Natural killer cell treated with Interleukin-12 subunit alpha and Interleukin-12 subunit beta and Interleukin-15 and Interleukin-18, amount 100 ng/mL, for 72 hours (primary cell): Measurements from ENCODE around the gene C19orf25. TPM values are rescaled to one million over a fixed set of nuclear protein-coding genes. Genes with fewer than 3 reads are reported as not detected.

Experiments
- ATAC-seq, 2 donors: fragments of 150-1000 bp; cut with Tn5 transposase in 1 of 2; sonication (Bioruptor Pico), chemical (Tn5 transposase) in 1 of 2; 2 replicates each; pipeline ENCODE4 v1.10.0; 2021
- DNase-seq: peaks from one replicate; pipeline ENCODE4 v3.0.0; 2022; ENCODE audit warnings: low spot score
- H3K27ac Mint-ChIP-seq, 2 donors: 1 replicate in 1 of 2; 2 replicates in 1 of 2; pipeline ENCODE4 v1.8.0; 2022; ENCODE audit warnings: mixed read lengths in 2 of 2, mild to moderate bottlenecking in 1 of 2, moderate library complexity in 1 of 2
- H3K27me3 Mint-ChIP-seq, 2 donors: 1 replicate in 1 of 2; 2 replicates in 1 of 2; pipeline ENCODE4 v1.8.0; 2022; ENCODE audit warnings: mixed read lengths in 2 of 2
- H3K36me3 Mint-ChIP-seq: one replicate; pipeline ENCODE4 v1.8.0; 2022; ENCODE audit warnings: mixed read lengths
- H3K4me1 Mint-ChIP-seq, 2 donors: 1 replicate in 1 of 2; 2 replicates in 1 of 2; pipeline ENCODE4 v1.8.0; 2022; ENCODE audit warnings: low read depth in 2 of 2, mixed read lengths in 2 of 2, mild to moderate bottlenecking in 1 of 2
- H3K4me3 Mint-ChIP-seq: one replicate; pipeline ENCODE4 v1.8.0; 2022; ENCODE audit warnings: mixed read lengths
- H3K9me3 Mint-ChIP-seq: 2 replicates; pipeline ENCODE4 v1.8.0; 2022; ENCODE audit warnings: mixed read lengths
- total RNA-seq, 2 donors: library from RNA; stranded (reverse); gene quantifications; one replicate each; pipeline ENCODE4 v1.2.3, GENCODE V29; 2022

C19orf25 gene
- total RNA-seq, 2 donors from 2014 or later: 45.1 to 58.4 TPM

- ATAC-seq (no peak), DNase-seq (no peak)
- peaks cover 0 to 18% of the 10 kb centered on the region in 2 donors for H3K4me1 Mint-ChIP-seq
- H3K27me3 Mint-ChIP-seq: peaks cover 36 to 37% of the 10 kb centered on the region in 2 donors
- H3K4me3 Mint-ChIP-seq: no peak overlapping the region
- H3K36me3 Mint-ChIP-seq: no peaks in the 10 kb centered on the region
- H3K9me3 Mint-ChIP-seq: no peaks in the 10 kb centered on the region
- no peak overlapping the region for H3K27ac Mint-ChIP-seq
Observed at GRCh38 chr19:1450735-1451731, 28.0 kb downstream of the C19orf25 start.

DNA sequence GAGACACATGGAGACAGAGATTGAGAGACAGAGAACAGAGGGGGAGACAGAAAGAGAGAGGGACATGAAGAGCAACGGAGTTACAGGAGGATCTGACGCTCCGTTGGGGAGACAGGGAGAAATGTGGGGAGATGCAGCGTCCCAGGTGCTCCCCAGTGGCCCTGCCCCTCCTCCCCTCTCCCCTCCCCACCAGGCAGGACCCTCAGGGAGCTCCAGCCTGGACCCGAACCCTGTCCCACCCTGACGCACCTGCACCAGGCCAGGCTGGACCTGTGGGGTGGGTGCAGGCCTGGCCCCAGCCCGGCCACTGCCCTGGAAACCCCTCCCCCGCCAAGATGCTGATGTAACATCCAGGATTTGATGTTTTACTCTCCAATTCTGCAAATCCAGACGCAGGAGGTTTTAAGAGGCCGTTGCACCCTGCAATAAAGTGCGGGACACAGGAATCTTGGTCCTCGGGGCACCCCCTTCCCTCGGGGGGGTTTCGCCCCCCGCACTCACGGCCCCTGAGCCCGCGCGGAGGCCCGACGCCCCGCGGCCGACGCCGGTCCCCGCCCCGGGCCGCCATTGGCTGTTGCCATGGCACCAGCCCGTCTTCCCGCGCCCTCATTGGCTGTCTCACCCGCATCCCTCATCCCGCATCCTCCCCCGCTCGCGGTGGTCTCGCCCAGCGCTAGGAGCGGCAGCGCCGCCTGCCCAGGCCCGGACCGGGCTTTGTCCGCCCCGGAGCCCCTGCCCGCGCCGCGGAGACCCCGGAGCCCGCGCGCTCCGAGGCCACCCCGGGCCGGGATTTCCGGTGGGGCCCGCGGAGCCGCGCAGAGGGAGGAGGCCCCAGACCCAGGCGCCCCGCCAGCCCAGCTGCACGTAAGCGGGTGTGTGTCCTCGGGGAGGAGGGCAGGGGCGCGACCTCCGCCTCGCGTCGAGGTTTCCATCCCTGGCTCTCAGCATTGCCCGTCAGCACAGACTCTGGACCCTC is 29.3 kb downstream of the C19orf25 start, which contains the start of gene APC2:
Gene APC2, plus strand, starts transcription at position 655 of the 976 bp plus-strand sequence. CDS start 2,881 bp downstream, outside the sequence.
- Mint-ChIP-seq H3K27me3 (peaks cover 28 to 37% of the 10 kb centered on the region in 2 donors), H3K4me3 (peak within 1 kb of the TSS; percentile 58), H3K9me3 (no peaks in the 10 kb centered on the region), H3K4me1 (peaks cover 3 to 20% of the 10 kb centered on the region in 2 donors), H3K36me3 (no peaks in the 10 kb centered on the region), H3K27ac (no peak within 1 kb of the TSS)
- DNase-seq (no peak), ATAC-seq (peak; percentile 36 to 60)

GRCh38 chr19:1447944-1448343 is 31.1 kb downstream of the C19orf25 start:
- Mint-ChIP-seq H3K4me1 (peaks cover 5 to 18% of the 10 kb centered on the region in 2 donors), H3K27me3 (peaks cover 24 to 30% of the 10 kb centered on the region in 2 donors), H3K4me3 (no peak overlapping the region), H3K9me3 (no peaks in the 10 kb centered on the region), H3K27ac (no peak overlapping the region), H3K36me3 (no peaks in the 10 kb centered on the region)
- DNase-seq: no peak
- no peak for ATAC-seq

- Mint-ChIP-seq H3K36me3 (no peaks in the 10 kb centered on the region), H3K27ac (no peak overlapping the region), H3K4me1 (peaks cover 5 to 18% of the 10 kb centered on the region in 2 donors), H3K27me3 (peaks cover 24 to 30% of the 10 kb centered on the region in 2 donors), H3K9me3 (no peaks in the 10 kb centered on the region), H3K4me3 (no peak overlapping the region)
- DNase-seq (no peak), ATAC-seq (no peak)
Observed at GRCh38 chr19:1447504-1447903, 31.5 kb downstream of the C19orf25 start.

DNA sequence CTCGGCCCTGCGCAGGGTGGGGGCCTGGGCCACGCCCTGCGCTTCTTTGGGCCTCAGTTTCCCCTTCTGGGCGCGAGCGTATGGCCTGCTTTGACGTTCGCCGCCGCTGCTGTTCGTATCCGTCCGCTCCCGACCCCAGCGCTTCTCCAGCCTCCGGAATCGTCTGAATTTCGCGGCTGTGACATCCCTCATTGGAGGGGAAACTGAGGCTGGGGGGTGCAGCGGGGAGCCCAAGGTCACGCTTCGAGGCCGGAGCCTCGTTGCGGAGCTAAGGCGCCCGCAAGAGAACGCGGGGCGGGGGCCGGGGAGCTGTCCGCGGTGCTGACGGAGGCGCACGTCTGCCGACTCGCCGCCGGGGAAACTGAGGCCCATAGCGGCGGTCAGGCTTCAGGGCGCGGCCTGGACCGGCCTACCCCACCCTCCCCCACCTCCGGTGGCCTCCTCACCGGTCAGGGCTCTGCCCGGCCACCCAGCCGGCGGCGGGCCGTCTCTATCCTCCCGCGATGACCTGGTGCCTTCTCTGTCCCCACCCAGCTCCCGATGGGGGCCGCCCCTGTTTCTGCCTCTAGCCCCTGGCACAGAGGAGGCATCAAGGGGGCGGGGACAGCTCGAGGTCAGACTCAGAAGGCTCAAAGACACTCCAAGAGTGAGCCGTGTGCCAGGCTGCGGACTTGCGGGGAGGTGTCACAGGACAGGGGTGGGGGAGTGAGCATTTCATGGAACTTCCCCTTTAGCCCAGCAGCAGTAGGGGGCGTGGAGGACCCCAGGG is 32.1 kb downstream of the C19orf25 start:
- H3K9me3 Mint-ChIP-seq: no peaks in the 10 kb centered on the region
- H3K4me1 Mint-ChIP-seq: peaks cover 10 to 19% of the 10 kb centered on the region in 2 donors
- DNase-seq (no peak), ATAC-seq (no peak)
- no peak overlapping the region for H3K27ac Mint-ChIP-seq
- peaks cover 22 to 30% of the 10 kb centered on the region in 2 donors for H3K27me3 Mint-ChIP-seq
- no peak overlapping the region for H3K4me3 Mint-ChIP-seq
- H3K36me3 Mint-ChIP-seq: no peaks in the 10 kb centered on the region

DNA sequence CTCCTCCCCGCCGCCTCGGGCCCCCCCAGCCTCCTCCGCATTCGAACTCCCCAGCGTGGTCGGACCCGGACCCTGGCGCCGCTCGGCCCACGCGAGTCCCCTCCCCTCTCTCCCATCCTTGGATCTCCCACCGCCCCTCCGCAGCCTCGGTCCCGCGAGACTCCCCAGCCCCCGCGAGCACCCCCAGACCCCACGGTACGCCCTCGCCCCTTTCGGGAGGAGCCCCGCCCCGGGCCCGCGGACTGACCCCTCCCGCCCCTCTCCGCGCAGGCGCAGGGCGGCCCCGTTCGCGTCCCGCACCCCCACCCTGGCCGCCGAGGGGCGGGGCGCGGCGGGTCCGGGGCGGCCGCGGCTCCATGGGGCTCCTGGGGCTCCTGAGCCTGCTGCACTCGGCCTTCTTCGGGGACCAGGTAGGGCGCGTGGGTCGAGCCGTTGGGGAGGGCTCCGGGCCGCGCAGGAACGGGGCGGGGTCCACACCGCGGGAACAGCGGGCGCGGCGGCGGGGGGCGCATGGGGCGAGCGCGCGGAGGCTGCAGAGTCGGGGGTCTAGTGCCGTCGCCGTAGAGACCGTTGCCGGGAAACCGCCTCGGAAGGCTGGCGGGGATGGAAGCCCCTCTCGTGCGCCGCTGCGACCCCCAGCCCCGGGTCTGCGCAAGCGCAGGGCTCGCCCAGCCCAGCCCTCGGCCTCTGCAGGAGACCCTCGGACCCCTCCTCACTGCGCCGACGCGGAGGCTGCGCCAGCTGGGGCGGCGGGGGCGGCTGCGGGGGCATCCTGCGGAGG is 32.9 kb downstream of the C19orf25 start:
- DNase-seq (no peak), ATAC-seq (no peak)
- Mint-ChIP-seq H3K27ac (no peak overlapping the region), H3K9me3 (no peaks in the 10 kb centered on the region), H3K36me3 (no peaks in the 10 kb centered on the region), H3K4me1 (peaks cover 13 to 21% of the 10 kb centered on the region in 2 donors), H3K27me3 (peaks cover 22 to 28% of the 10 kb centered on the region in 2 donors), H3K4me3 (no peak overlapping the region)

GRCh38 chr19:1445185-1445931 is 33.7 kb downstream of the C19orf25 start:
- Mint-ChIP-seq H3K27me3 (peaks cover 16 to 20% of the 10 kb centered on the region in 2 donors), H3K4me3 (peak overlapping the region; percentile 76), H3K27ac (peak overlapping the region; percentile 43 to 66), H3K36me3 (no peaks in the 10 kb centered on the region), H3K9me3 (no peaks in the 10 kb centered on the region), H3K4me1 (peaks cover 13 to 22% of the 10 kb centered on the region in 2 donors)
- peak; percentile 94 for ATAC-seq
- peak; percentile 89 for DNase-seq

DNA sequence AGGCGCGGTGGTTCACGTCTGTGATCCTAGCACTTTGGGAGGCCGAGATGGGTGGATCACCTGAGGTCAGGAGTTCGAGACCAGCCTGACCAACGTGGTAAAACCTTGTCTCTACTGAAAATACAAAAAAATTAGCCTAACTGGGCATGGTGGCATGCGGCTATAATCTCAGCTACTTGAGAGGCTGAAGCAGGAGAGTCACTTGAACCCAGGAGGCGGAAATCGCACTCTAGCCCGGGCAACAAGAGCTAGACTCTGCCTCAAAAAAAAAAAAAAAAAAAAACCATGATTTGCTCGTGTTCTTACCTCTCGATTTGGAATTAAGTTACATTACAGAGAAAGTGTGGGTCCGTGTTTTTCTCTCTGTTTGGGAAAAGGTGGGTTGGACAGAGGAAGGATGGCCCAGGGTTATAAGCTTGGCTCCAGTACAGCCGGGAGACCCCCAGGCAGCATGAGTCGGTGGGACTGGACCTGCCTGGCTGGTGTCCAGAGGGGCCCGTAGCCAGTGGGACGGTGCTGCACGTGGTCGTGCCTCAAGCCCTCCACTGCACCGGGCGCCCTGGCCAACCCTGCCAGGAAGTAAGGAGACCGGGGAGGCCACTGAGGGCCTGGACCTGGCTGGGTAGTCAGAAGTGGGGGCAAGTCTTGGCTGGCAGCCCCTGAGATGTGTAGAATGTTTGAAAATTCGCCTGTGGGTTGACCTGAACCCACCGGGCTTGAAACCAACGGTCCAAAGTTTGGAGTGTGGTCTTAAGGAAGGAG is 37.2 kb downstream of the C19orf25 start:
- no peak for ATAC-seq
- no peak for DNase-seq
- peak overlapping the region; percentile 53 to 54 for H3K27ac Mint-ChIP-seq
- peak overlapping the region; percentile 10 for H3K4me3 Mint-ChIP-seq
- no peaks in the 10 kb centered on the region for H3K9me3 Mint-ChIP-seq
- H3K36me3 Mint-ChIP-seq: no peaks in the 10 kb centered on the region
- H3K27me3 Mint-ChIP-seq: no peaks in the 10 kb centered on the region
- H3K4me1 Mint-ChIP-seq: peaks cover 13 to 28% of the 10 kb centered on the region in 2 donors

DNA sequence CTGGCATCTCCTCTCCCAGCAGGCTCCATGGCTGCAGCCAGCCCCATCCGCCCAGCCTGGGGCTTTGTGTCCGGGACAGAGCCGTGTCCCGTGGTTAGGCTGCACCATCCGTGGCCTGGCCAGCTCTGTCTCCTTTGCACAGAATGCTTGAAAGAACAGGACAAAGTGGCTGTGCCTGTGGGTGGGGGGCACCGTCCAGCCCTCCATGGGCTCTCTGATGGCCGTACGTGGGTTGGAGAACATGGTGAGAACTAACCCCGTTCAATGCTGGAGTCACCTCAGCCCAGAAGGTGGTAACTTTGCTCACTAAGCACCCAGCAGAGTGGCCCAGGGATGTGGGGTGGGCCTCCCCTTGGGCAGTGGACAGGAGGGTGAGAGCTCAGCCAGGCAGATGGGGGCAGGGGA is 38.0 kb downstream of the C19orf25 start:
- ATAC-seq: no peak
- Mint-ChIP-seq H3K4me1 (peaks cover 13 to 28% of the 10 kb centered on the region in 2 donors), H3K27me3 (no peaks in the 10 kb centered on the region), H3K9me3 (no peaks in the 10 kb centered on the region), H3K36me3 (no peaks in the 10 kb centered on the region), H3K4me3 (peak overlapping the region; percentile 91), H3K27ac (peak overlapping the region; percentile 53 to 98)
- DNase-seq: no peak

GRCh38 chr19:1440418-1440801 is 38.6 kb downstream of the C19orf25 start:
- no peaks in the 10 kb centered on the region for H3K27me3 Mint-ChIP-seq
- H3K27ac Mint-ChIP-seq: peak overlapping the region; percentile 53 to 98
- H3K9me3 Mint-ChIP-seq: no peaks in the 10 kb centered on the region
- ATAC-seq (no peak), DNase-seq (no peak)
- H3K36me3 Mint-ChIP-seq: no peaks in the 10 kb centered on the region
- peaks cover 13 to 28% of the 10 kb centered on the region in 2 donors for H3K4me1 Mint-ChIP-seq
- H3K4me3 Mint-ChIP-seq: peak overlapping the region; percentile 91
